GM10248 (cell line): ENCODE measurements around the gene GPR176.

ENCODE experiments used
- CTCF ChIA-PET: fragments of 300-600 bp; sonication (Branson Sonifier 250); formaldehyde crosslinking; extraction: SDS; loops from one replicate; lab custom pipeline; 2021; ENCODE audit warnings: antibody characterized with exemption; lab: Yijun Ruan, JAX
- POLR2A ChIA-PET: fragments of 350-650 bp; sonication (Branson Sonifier 250); formaldehyde crosslinking; extraction: SDS; loops from one replicate; lab custom pipeline; 2020; ENCODE audit warnings: antibody characterized with exemption; lab: Yijun Ruan, JAX
- DNase-seq: peaks from one replicate; pipeline ENCODE4 v3.0.0; 2012; ENCODE audit errors: extremely low spot score
- TF ChIP-seq, protein P1 (sequence below): IDR thresholded peaks from 2 replicates; pipeline ENCODE4 v1.5.1; 2012; ENCODE audit warnings: mild to moderate bottlenecking, low read depth; ENCODE audit errors: extremely low read depth, missing control alignments, control extremely low read depth

Gene GPR176

DNA sequence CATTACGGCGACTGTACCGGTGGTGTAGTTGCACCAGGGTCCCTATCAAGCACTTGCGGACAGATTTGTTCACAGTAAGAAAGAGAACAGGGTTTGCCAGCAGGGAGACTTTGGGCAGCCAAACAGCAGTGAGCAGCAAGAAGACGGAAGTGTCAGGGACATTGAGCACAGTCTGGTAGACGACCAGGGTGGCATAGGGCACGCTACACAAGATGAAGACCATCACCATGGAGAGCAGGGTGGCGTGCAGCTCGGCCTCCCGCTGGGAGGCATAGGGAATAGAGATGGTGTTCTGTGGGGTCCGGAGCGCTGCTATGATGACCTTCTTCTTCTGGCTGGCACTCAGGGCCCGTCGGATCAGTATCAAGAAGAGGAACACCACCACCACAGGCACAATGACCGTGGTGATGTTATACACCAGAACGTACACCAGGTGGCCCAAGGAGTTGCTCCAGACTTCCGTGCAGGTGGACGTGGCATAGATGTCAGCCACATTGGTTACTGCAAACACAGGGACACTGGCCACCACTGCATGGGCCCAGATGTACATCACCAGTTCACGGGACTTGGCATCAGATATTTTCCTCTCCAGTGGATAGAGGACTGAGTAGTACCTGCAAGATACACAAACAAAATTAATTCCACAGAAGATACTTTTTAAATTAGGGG is 118.3 kb downstream of the GPR176 start:
- POLR2A ChIA-PET: no interaction called here
- CTCF ChIA-PET: interaction anchor here (0.9 to 2.8 kb wide), 3 partner anchors 14 to 105 kb away, joined by 3 to 9 read pairs (median 6); no protein-coding TSS in a partner anchor
- TF ChIP-seq, protein P1, sequence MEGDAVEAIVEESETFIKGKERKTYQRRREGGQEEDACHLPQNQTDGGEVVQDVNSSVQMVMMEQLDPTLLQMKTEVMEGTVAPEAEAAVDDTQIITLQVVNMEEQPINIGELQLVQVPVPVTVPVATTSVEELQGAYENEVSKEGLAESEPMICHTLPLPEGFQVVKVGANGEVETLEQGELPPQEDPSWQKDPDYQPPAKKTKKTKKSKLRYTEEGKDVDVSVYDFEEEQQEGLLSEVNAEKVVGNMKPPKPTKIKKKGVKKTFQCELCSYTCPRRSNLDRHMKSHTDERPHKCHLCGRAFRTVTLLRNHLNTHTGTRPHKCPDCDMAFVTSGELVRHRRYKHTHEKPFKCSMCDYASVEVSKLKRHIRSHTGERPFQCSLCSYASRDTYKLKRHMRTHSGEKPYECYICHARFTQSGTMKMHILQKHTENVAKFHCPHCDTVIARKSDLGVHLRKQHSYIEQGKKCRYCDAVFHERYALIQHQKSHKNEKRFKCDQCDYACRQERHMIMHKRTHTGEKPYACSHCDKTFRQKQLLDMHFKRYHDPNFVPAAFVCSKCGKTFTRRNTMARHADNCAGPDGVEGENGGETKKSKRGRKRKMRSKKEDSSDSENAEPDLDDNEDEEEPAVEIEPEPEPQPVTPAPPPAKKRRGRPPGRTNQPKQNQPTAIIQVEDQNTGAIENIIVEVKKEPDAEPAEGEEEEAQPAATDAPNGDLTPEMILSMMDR: peak; percentile 35
- DNase-seq: peak; percentile 65

DNA sequence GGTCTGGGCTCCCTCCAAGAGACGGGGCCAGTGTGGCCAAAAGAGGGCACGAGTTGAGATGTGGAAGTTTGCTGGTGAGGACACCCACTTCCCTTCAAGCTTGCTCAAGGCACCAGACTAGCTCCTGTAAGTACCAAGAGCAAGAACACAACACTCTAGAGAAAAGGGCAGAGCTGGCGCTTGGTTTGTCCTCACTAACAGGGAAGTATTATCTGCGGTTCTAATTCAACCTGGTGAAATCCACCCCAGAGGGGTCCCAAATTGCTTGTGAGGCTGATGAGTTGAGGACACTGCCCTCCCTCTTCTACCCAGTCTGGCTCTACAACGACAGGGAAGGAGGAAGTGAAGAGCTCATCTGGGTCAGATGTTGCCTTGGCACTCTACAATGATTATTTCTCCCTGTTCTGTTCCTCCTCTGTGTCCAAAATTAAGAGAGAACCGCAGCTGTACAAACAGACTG is 120.5 kb downstream of the GPR176 start:
- CTCF ChIA-PET: interaction anchor here (0.9 to 5.5 kb wide), 6 partner anchors 11 to 76 kb away, joined by 3 to 41 read pairs (median 5); no protein-coding TSS in a partner anchor
- POLR2A ChIA-PET: no interaction called here
- TF ChIP-seq, protein P1: no peak
- DNase-seq: no peak

DNA sequence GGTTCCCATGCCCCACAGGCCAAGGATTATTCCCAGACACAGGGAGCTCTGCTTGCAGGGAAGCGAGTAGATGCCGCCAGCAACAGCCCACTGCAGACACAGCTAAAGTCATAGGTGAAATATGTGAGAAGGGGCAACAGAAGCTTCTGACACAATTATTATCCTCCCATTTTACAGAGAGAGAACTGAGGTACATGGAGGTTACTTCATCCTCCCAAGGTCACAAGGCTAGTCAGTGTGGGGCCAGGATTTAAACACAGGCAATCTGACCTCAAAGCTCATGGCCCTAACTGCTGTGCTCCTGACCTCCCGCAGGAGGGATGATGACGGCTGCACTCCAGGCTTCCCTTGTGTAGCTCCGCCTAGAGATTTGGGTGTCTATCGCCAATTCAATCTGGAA is 121.7 kb downstream of the GPR176 start:
- no peak for DNase-seq
- TF ChIP-seq, protein P1: no peak
- ChIA-PET CTCF (interaction anchor here (0.8 to 5.5 kb wide), 6 partner anchors 9 to 76 kb away, joined by 3 to 41 read pairs (median 3); no protein-coding TSS in a partner anchor), POLR2A (no interaction called here)

DNA sequence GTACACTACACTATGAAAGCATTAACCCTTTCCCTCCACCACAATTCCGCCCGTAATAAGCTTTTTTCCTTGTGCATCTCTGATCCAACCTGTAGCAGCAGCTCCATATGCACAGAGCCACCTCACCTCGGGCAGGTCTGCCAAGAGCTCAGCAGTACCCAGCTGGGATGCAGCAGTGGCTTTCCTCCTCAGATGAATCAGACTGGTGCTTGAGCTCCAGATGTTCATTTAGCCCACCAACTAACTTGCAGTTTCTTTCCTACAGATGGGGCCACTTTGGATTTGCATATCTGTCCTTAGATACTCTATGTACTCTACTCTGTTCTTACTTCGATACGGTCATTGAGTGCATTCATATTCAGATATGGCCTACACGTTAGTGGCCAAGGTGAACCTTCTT is 122.7 kb downstream of the GPR176 start:
- ChIA-PET CTCF (interaction anchor here (0.8 to 5.5 kb wide), 7 partner anchors 9 to 134 kb away, joined by 3 to 41 read pairs (median 3); no protein-coding TSS in a partner anchor), POLR2A (no interaction called here)
- DNase-seq: no peak
- TF ChIP-seq, protein P1: no peak

DNA sequence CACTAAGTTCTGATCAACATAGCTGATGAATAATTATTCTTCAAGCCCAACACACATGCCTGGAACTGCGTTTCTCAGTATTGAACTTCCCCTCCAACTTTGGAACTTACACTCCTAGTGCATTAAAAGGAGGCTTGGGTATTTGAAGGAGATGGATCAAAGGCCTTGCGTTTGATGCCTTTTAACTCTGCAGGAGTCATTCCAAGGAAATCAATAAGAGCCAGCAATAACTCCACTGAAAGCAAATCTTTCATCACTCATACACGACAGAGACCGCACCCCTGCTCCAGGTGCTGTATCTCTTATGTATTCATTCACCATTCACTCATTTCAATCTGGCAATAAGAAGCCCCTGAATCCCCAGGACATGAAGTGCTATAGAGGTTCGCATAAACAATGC is 123.5 kb downstream of the GPR176 start:
- TF ChIP-seq, protein P1: no peak
- DNase-seq: no peak
- ChIA-PET POLR2A (no interaction called here), CTCF (interaction anchor here (0.8 to 5.5 kb wide), 6 partner anchors 8 to 43 kb away, joined by 3 to 41 read pairs (median 3); no protein-coding TSS in a partner anchor)

DNA sequence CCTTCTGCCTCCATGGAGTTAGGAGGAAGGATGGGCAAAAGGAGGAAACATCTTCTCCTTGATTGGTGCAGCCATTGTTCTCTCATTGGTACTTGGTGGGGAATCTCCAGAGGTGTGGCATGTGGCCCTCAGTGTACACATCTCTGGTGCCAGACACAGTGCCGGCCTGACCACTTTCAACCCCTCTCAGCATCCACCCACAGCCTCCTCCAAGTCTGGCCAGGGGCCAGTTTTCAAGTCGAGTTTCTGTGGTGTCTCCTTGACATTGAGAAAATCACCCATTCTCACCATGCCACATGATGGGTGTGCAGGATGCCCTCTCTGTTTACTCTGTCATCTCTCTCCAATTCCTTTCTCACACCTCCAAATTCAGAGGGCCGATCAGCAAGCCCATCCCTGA is 124.6 kb downstream of the GPR176 start:
- no peak for DNase-seq
- CTCF ChIA-PET: no interaction called here
- POLR2A ChIA-PET: no interaction called here
- TF ChIP-seq, protein P1: no peak
